ENCODE measurements around the gene KCNMB1.

Gene KCNMB1

GRCh38 chr5:170329524-170329923 is 59.6 kb downstream of the KCNMB1 start:
- Histone ChIP-seq H3K27me3 (ENCODE audit: insufficient read depth, poor library complexity, severe bottlenecking) (no peaks in the 10 kb centered on the region), H3K27ac (replicated peaks) (no peak overlapping the region), H3K4me3 (replicated peaks; ENCODE audit: insufficient read depth, low read length) (no peak overlapping the region)
- no peak for DNase-seq (ENCODE audit: low read depth in 1 of 2, low spot score in 1 of 2)
- no peak for TF ChIP-seq REST (IDR thresholded peaks at IDR 0.05; ENCODE audit: insufficient replicate concordance, low read depth)

- no peak overlapping the region for H3K27ac ChIP-seq (replicated peaks)
- TF ChIP-seq REST (IDR thresholded peaks at IDR 0.05; ENCODE audit: insufficient replicate concordance, low read depth): peak; percentile 73
- TF ChIP-seq CTCF (IDR thresholded peaks at IDR 0.05; ENCODE audit: insufficient read depth, low read length): no peak
- TF ChIP-seq GABPA (IDR thresholded peaks at IDR 0.05; ENCODE audit: low read depth): no peak
- peak; percentile 34; the same call in 1 of the 2 replicates for TF ChIP-seq SPI1 (IDR thresholded peaks at IDR 0.05; ENCODE audit: borderline replicate concordance, low read depth)
- no peak overlapping the region for H3K4me3 ChIP-seq (replicated peaks; ENCODE audit: insufficient read depth, low read length)
- peak in 1 of 2 experiments; percentile 30 for DNase-seq (ENCODE audit: low read depth in 1 of 2, low spot score in 1 of 2)
- H3K27me3 ChIP-seq (ENCODE audit: insufficient read depth, poor library complexity, severe bottlenecking): no peaks in the 10 kb centered on the region
Measured at GRCh38 chr5:170327829-170328228, 61.3 kb downstream of the KCNMB1 start.

GRCh38 chr5:170327168-170327567 is 62.0 kb downstream of the KCNMB1 start:
- DNase-seq (ENCODE audit: low read depth in 1 of 2, low spot score in 1 of 2): no peak
- H3K27ac ChIP-seq (replicated peaks): no peak overlapping the region
- TF ChIP-seq GABPA (IDR thresholded peaks at IDR 0.05; ENCODE audit: low read depth) (no peak), CTCF (IDR thresholded peaks at IDR 0.05; ENCODE audit: insufficient read depth, low read length) (no peak), SPI1 (IDR thresholded peaks at IDR 0.05; ENCODE audit: borderline replicate concordance, low read depth) (no peak), REST (IDR thresholded peaks at IDR 0.05; ENCODE audit: insufficient replicate concordance, low read depth) (no peak), POLR2AphosphoS5 (IDR thresholded peaks at IDR 0.05; ENCODE audit: low read depth) (no peak)

More at GRCh38 chr5:170327168-170327567, 62.0 kb downstream of the KCNMB1 start:
- H3K27me3 ChIP-seq (ENCODE audit: insufficient read depth, poor library complexity, severe bottlenecking): no peaks in the 10 kb centered on the region
- H3K4me3 ChIP-seq (replicated peaks; ENCODE audit: insufficient read depth, low read length): no peak overlapping the region
